HUES48 (cell line): ENCODE results near the gene DIAPH3.
"Not testable (repeated sequence)": the region's sequence is repeated elsewhere in the genome, so short reads cannot be mapped to it uniquely, and the experiment has no call there.

Experiments used
- H3K27ac ChIP-seq: one replicate; pipeline ENCODE4 v1.7.0; 2013; ENCODE audit warnings: low read depth, low read length, inconsistent platforms
- H3K27me3 ChIP-seq: 2 replicates; pipeline ENCODE4 v1.6.1; 2013; ENCODE audit warnings: mild to moderate bottlenecking, low read length; ENCODE audit not compliant: control insufficient read depth, insufficient read depth
- H3K36me3 ChIP-seq: 2 replicates; pipeline ENCODE4 v1.6.1; 2013; ENCODE audit warnings: low read length; ENCODE audit not compliant: control insufficient read depth, insufficient read depth
- H3K4me1 ChIP-seq: 2 replicates; pipeline ENCODE4 v1.6.1; 2013; ENCODE audit warnings: mild to moderate bottlenecking, low read length; ENCODE audit not compliant: control insufficient read depth, insufficient read depth
- H3K4me3 ChIP-seq: 2 replicates; pipeline ENCODE4 v1.5.1; 2013; ENCODE audit warnings: mild to moderate bottlenecking, low read depth, low read length
- H3K9ac ChIP-seq: 2 replicates; pipeline ENCODE4 v1.6.1; 2013; ENCODE audit warnings: mild to moderate bottlenecking, low read depth, low read length, moderate library complexity
- H3K9me3 ChIP-seq: 2 replicates; pipeline ENCODE4 v1.6.1; 2013; ENCODE audit warnings: low read length; ENCODE audit not compliant: control insufficient read depth, insufficient read depth

Gene DIAPH3

GRCh38 chr13:60095300-60095699, 68.4 kb downstream of the DIAPH3 start:
- Histone ChIP-seq H3K4me3 (no peak overlapping the region), H3K4me1 (no peaks in the 10 kb centered on the region; the same call in 1 of the 2 replicates), H3K27me3 (no peaks in the 10 kb centered on the region), H3K9ac (no peak overlapping the region), H3K27ac (no peak overlapping the region), H3K36me3 (peaks cover 10% of the 10 kb centered on the region), H3K9me3 (no peaks in the 10 kb centered on the region)

GRCh38 chr13:60094385-60095088, 69.2 kb downstream of the DIAPH3 start:
- no peaks in the 10 kb centered on the region; the same call in 1 of the 2 replicates for H3K4me1 ChIP-seq
- peaks cover 10% of the 10 kb centered on the region for H3K36me3 ChIP-seq
- no peak overlapping the region for H3K9ac ChIP-seq
- no peaks in the 10 kb centered on the region for H3K27me3 ChIP-seq
- H3K4me3 ChIP-seq = no peak overlapping the region
- no peaks in the 10 kb centered on the region for H3K9me3 ChIP-seq
- no peak overlapping the region for H3K27ac ChIP-seq

GRCh38 chr13:60093425-60094019, 70.2 kb downstream of the DIAPH3 start:
- Histone ChIP-seq H3K27ac (no peak overlapping the region), H3K4me3 (no peak overlapping the region), H3K36me3 (peaks cover 14% of the 10 kb centered on the region), H3K9ac (no peak overlapping the region), H3K27me3 (no peaks in the 10 kb centered on the region), H3K4me1 (no peaks in the 10 kb centered on the region; the same call in 1 of the 2 replicates), H3K9me3 (no peaks in the 10 kb centered on the region)

DNA sequence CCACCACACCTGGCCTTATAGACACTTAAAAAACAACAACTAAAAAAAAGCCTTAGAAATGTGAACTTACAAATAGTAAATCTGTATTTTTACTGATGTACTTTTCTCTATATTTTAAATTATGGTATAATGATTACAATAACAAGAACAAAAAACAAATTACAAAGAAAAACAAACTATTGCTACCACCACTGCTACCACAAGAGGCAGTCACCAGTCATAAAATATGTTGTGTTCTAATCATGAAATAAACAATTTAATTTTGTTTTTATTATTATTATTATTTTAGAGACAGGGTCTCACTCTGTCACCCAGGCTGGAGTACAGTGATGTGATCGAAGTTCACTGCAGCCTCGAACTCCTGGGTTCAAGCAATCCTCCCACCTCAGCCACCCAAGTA, 72.2 kb downstream of the DIAPH3 start:
- Histone ChIP-seq H3K27ac (no peak overlapping the region), H3K9me3 (no peaks in the 10 kb centered on the region), H3K4me1 (no peaks in the 10 kb centered on the region; the same call in 1 of the 2 replicates), H3K9ac (no peak overlapping the region), H3K27me3 (no peaks in the 10 kb centered on the region), H3K36me3 (peaks cover 14% of the 10 kb centered on the region), H3K4me3 (no peak overlapping the region)

- no peak overlapping the region for H3K27ac ChIP-seq
- peaks cover 14% of the 10 kb centered on the region for H3K36me3 ChIP-seq
- H3K9me3 ChIP-seq = no peaks in the 10 kb centered on the region
- no peak overlapping the region for H3K9ac ChIP-seq
- no peaks in the 10 kb centered on the region for H3K27me3 ChIP-seq
- H3K4me1 ChIP-seq = no peaks in the 10 kb centered on the region
- no peak overlapping the region for H3K4me3 ChIP-seq
Measured at GRCh38 chr13:60090574-60090973, 73.2 kb downstream of the DIAPH3 start.

- H3K27ac ChIP-seq, H3K9me3 ChIP-seq, H3K9ac ChIP-seq, H3K36me3 ChIP-seq, H3K4me3 ChIP-seq, H3K27me3 ChIP-seq, H3K4me1 ChIP-seq: not testable (repeated sequence)
Measured at GRCh38 chr13:60083780-60084179, 79.9 kb downstream of the DIAPH3 start.

- peaks cover 5% of the 10 kb centered on the region; the same call in 1 of the 2 replicates for H3K36me3 ChIP-seq
- H3K9me3 ChIP-seq = no peaks in the 10 kb centered on the region
- no peak overlapping the region for H3K27ac ChIP-seq
- no peaks in the 10 kb centered on the region for H3K4me1 ChIP-seq
- H3K27me3 ChIP-seq = no peaks in the 10 kb centered on the region
- no peak overlapping the region for H3K4me3 ChIP-seq
- H3K9ac ChIP-seq = no peak overlapping the region
Measured at GRCh38 chr13:60080850-60081249, 82.9 kb downstream of the DIAPH3 start.

- Histone ChIP-seq H3K9me3 (no peaks in the 10 kb centered on the region), H3K9ac (no peak overlapping the region), H3K36me3 (peaks cover 5% of the 10 kb centered on the region; the same call in 1 of the 2 replicates), H3K4me1 (no peaks in the 10 kb centered on the region), H3K27me3 (no peaks in the 10 kb centered on the region), H3K27ac (no peak overlapping the region), H3K4me3 (no peak overlapping the region)
Measured at GRCh38 chr13:60078226-60078625, 85.5 kb downstream of the DIAPH3 start.

DNA sequence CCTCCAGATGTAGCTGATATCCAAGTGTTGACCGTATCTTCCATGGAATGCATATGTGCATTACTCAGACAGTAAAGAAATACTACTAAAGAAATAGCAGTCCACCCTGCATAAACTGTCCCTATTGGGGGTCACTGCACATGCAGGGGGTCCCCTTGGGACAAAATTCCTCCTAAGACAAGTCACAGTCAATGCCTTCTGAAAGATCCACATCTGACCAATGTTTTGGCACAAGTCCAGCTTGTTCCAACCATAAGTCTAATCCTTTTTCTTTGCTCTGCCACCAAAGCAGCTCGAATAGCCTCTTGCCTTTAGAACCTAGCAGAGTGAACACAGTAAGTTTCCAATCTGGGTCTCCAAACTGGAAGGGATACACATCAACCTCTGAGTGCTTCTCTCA, 87.9 kb downstream of the DIAPH3 start:
- Histone ChIP-seq H3K9me3 (no peaks in the 10 kb centered on the region), H3K4me1 (no peaks in the 10 kb centered on the region), H3K27me3 (no peaks in the 10 kb centered on the region), H3K4me3 (no peak overlapping the region), H3K27ac (no peak overlapping the region), H3K9ac (no peak overlapping the region), H3K36me3 (peaks cover 5% of the 10 kb centered on the region; the same call in 1 of the 2 replicates)

DNA sequence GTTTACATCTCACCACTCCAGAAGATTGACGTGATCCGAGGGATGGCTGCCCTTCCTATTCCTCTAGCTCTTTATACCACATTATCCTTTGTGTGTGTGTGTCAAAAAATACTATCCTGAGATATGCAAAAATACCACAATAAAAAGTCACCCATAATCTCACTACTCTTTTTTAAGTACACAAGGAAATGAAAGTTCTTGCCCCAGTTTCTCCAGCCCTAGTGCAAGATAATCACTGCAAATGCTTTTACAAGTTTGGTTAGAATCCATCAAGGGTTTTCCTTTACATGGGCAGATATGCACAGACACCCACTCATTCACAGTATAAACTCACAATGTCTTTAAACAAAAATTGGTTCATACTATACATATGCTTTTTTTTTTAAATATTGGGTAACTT, 89.3 kb downstream of the DIAPH3 start:
- Histone ChIP-seq H3K36me3 (peaks cover 5% of the 10 kb centered on the region; the same call in 1 of the 2 replicates), H3K9ac (no peak overlapping the region), H3K27ac (no peak overlapping the region), H3K4me3 (no peak overlapping the region), H3K27me3 (no peaks in the 10 kb centered on the region), H3K9me3 (no peaks in the 10 kb centered on the region), H3K4me1 (no peaks in the 10 kb centered on the region)

GRCh38 chr13:60066226-60066625, 97.5 kb downstream of the DIAPH3 start:
- H3K4me3 ChIP-seq = no peak overlapping the region
- H3K36me3 ChIP-seq = no peaks in the 10 kb centered on the region
- no peak overlapping the region for H3K27ac ChIP-seq
- H3K9me3 ChIP-seq = no peaks in the 10 kb centered on the region
- H3K4me1 ChIP-seq = 0 out of 2 replicates have a peak, but pooled peaks cover 6% of the 10 kb centered on the region
- no peak overlapping the region for H3K9ac ChIP-seq
- no peaks in the 10 kb centered on the region for H3K27me3 ChIP-seq
